ENCODE data around the gene TEKT2. TPM values are rescaled to one million over a fixed set of nuclear protein-coding genes. Genes with fewer than 3 reads are reported as not detected.

The TEKT2 gene
- total RNA-seq, 1 donor from 2014 or later, result 9.3 TPM

DNA sequence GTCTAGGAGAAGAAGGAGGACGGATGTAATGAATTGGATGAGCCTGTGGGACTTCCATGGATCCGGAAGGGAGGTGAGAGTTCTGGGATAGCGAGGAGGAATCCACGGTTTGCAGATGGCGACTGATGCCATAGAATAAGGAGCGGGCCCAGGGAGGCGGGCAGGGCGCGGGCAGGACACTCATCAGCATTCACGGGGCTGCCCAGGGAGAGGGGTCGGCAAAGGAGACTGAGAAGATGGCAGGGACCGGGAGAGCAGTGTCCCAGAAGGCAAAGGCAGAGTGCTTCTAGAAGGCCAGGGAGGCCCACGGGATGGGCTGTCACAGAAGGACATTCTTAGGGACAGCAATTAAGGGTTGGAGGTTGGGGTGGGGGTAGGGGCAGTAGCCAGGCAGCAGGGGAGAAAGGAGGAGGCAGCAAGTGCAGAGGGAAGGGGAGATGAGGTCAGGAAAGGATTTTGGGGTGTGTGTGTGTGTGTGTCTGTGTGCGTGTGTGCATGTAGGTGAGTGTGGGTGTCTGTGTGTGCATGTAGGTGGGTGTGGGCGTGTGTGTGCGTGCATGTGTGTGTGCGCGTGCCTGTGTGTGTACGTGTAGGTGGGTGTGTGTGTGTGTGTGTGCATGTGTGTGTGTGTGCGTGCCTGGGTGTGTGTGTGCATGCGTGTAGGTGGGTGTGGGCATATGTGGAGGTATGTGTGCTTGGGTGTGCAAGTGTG is 42.3 kb downstream of the TEKT2 start:
- ATAC-seq, result no peak
- Histone ChIP-seq H3K9me3 (no peaks in the 10 kb centered on the region), H3K4me1 (peaks cover 15% of the 10 kb centered on the region), H3K27ac (no peak overlapping the region), H3K27me3 (ENCODE audit: low read depth) (peaks cover 17% of the 10 kb centered on the region), H3K36me3 (no peaks in the 10 kb centered on the region), H3K4me3 (peak overlapping the region; percentile 50)
- DNase-seq, result no peak
- TF ChIP-seq, protein P1, sequence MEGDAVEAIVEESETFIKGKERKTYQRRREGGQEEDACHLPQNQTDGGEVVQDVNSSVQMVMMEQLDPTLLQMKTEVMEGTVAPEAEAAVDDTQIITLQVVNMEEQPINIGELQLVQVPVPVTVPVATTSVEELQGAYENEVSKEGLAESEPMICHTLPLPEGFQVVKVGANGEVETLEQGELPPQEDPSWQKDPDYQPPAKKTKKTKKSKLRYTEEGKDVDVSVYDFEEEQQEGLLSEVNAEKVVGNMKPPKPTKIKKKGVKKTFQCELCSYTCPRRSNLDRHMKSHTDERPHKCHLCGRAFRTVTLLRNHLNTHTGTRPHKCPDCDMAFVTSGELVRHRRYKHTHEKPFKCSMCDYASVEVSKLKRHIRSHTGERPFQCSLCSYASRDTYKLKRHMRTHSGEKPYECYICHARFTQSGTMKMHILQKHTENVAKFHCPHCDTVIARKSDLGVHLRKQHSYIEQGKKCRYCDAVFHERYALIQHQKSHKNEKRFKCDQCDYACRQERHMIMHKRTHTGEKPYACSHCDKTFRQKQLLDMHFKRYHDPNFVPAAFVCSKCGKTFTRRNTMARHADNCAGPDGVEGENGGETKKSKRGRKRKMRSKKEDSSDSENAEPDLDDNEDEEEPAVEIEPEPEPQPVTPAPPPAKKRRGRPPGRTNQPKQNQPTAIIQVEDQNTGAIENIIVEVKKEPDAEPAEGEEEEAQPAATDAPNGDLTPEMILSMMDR (IDR thresholded peaks at IDR 0.05), result no peak
- intact Hi-C loops (cut with DNase I), result no loop called here

DNA sequence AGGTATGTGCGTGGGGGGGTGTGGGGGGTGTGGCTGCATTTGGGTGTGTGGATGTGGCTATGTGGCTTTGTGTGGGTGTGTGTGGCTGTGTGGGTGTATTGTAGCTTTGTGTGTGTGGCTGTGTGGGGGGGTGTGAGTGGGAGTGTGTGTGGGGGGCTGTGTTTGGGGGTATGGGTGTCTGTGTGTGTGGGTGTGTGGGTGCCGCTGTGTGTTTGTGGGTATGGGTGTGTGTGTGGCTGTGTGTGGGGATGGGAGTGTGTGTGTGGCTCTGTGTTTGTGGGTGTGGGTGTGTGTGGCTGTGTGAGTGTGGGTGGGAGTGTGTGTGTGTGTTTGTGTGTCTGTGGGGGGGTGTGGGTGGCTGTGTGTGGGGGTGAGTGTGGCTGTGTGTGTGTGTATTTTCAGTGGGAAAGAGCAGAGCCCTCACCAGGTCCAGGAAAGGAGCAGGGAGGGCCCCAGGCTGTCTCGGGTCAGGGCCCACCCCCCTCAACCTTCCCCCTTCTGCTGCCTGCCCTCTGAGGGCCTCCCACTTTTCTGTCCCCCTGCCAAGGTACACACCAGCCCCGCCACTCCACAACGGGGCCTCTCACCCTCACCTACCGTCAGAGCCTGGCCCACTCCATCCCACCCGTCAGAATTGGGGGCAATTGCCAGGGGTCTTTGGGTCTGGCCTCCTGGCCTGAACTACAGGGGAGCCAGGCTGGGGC is 43.1 kb downstream of the TEKT2 start:
- H3K4me3 ChIP-seq, result no peak overlapping the region
- ATAC-seq (no peak), DNase-seq (no peak)
- H3K9me3 ChIP-seq, result no peaks in the 10 kb centered on the region
- intact Hi-C loops (cut with DNase I), result no loop called here
- peaks cover 15% of the 10 kb centered on the region for H3K4me1 ChIP-seq
- H3K27me3 ChIP-seq (ENCODE audit: low read depth), result peaks cover 17% of the 10 kb centered on the region
- no peak overlapping the region for H3K27ac ChIP-seq
- TF ChIP-seq, protein P1 (IDR thresholded peaks at IDR 0.05), result no peak
- H3K36me3 ChIP-seq, result no peaks in the 10 kb centered on the region

DNA sequence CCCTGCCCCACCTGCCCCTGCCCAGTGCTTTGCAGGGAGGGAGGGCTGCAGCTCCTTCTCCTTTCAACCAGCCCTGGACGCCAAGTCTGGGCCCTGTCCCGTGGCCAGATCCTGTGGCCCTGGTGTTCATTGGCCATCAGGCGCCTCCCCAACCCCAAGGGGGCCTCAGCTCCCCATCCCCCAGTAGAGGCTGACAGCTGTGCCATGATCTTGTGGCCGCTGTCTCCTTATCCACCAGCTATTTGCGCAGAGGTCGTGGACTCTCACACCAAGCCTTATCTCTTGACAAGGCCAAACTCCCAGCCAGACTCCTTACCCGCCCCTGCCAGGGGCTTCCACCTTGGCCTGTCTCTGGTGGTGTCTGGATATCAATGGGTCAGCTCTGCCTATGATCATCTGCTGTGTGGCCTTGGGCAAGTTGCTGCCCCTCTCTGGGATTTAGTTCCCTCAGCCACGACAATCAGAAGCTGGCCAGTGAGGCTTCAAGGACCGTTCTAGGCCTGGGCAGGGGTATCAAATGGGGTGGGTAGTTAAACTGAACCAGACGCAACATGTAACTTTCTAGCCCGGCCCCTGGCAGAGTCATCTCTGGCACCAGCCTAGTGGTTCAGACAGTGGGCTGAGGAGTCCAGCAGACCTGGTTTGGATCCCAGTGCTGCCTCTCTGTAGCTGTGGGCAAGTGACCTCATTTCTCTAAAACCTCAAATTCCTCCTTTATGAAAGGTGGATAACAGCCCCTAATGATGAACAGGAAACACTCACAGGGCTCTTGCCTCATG is 44.4 kb downstream of the TEKT2 start:
- no peak for ATAC-seq
- Histone ChIP-seq H3K4me1 (peaks cover 15% of the 10 kb centered on the region), H3K27ac (no peak overlapping the region), H3K27me3 (ENCODE audit: low read depth) (peaks cover 17% of the 10 kb centered on the region), H3K36me3 (no peaks in the 10 kb centered on the region), H3K4me3 (no peak overlapping the region), H3K9me3 (no peaks in the 10 kb centered on the region)
- intact Hi-C loops (cut with DNase I), result no loop called here
- TF ChIP-seq, protein P1 (IDR thresholded peaks at IDR 0.05), result no peak
- DNase-seq, result no peak

DNA sequence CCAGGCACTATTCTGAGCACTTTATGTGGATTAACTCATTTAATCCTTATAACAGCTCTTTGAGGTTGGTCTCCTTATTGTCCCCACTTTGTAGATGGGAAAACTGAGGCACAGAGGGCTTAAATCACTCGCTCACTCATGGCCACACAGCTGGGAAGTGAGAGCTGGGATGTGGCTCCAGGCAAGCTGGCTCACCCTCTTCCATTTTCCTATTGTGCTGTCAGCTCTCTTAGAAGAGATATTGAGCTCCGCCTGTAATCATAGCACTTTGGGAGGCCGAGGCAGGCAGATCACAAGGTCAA is 45.0 kb downstream of the TEKT2 start:
- H3K4me3 ChIP-seq, result no peak overlapping the region
- TF ChIP-seq, protein P1 (IDR thresholded peaks at IDR 0.05), result no peak
- no peak for ATAC-seq
- H3K27me3 ChIP-seq (ENCODE audit: low read depth), result peaks cover 17% of the 10 kb centered on the region
- peaks cover 13% of the 10 kb centered on the region for H3K4me1 ChIP-seq
- H3K27ac ChIP-seq, result no peak overlapping the region
- intact Hi-C loops (cut with DNase I), result no loop called here
- H3K36me3 ChIP-seq, result no peaks in the 10 kb centered on the region
- no peak for DNase-seq
- no peaks in the 10 kb centered on the region for H3K9me3 ChIP-seq

DNA sequence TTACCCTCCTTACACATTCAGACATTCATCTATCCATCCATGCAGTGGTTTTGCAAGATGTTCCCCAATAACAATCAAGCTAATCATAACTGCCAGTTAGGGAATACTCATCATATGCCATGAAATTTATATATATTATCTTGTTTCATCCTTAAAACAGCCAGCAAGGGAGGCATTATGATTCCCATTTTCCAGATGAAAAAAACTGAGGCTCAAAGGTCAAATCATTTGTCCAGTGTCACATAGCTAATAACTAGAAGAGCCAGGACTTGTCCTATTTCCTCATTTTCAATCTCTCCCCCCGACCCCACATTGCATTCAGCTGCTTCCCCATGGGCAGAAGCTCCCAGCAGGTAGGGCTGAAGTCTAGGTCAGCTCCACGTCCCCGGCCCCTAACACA is 48.1 kb downstream of the TEKT2 start:
- peaks cover 11% of the 10 kb centered on the region for H3K36me3 ChIP-seq
- TF ChIP-seq, protein P1 (IDR thresholded peaks at IDR 0.05), result no peak
- no peaks in the 10 kb centered on the region for H3K27me3 ChIP-seq (ENCODE audit: low read depth)
- no peaks in the 10 kb centered on the region for H3K9me3 ChIP-seq
- intact Hi-C loops (cut with DNase I), result no loop called here
- H3K4me3 ChIP-seq, result no peak overlapping the region
- no peak for ATAC-seq
- H3K27ac ChIP-seq, result no peak overlapping the region
- no peak for DNase-seq
- peaks cover 23% of the 10 kb centered on the region for H3K4me1 ChIP-seq
